NK-92 treated with Interleukin-12 subunit alpha and Interleukin-12 subunit beta, amount 100 ng/mL, for 24 hours (cell line): ENCODE data around the gene HLA-DMB.

Experiments
- DNase-seq: peaks from one replicate; lab custom pipeline; 2025; lab: John Stamatoyannopoulos, UW

The HLA-DMB gene

DNA sequence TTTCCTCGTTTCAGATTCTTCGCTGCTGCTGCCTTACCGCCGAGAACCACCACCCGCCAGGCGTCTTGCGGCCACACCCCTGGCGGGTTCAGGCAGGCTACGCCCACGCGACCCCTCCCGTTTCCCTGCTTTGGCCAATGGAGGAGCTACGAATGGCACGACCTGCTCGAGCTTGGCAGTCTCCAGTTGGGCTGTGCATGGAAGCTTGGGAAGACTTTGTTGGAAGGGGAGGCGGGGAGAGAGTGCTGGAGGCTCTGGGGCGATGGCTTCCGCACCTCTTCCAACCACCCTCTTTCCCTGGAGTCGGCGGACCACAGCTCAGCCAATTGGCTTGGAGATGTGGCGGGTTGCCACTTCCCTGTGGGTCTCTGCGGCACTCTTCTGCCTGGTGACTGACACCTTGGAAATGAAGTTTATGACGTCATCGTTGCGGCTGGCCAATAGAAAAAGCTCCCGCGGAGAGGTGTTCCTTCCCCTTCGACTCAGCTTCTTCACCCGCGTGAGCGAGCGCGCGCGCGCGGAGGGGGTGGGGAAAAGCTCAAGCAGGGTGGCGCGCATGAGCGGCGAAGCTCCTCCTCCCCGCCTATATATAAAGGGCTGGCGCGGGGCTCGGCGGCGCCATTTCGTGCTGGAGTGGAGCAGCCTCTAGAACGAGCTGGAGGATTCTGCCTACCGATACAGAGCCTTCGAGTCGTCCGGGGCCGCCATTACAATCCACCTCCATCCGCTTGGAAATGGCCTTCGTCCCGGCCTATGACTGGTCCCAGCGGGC is 30.9 kb upstream of the HLA-DMB start:
- DNase-seq: peak; percentile 99

DNA sequence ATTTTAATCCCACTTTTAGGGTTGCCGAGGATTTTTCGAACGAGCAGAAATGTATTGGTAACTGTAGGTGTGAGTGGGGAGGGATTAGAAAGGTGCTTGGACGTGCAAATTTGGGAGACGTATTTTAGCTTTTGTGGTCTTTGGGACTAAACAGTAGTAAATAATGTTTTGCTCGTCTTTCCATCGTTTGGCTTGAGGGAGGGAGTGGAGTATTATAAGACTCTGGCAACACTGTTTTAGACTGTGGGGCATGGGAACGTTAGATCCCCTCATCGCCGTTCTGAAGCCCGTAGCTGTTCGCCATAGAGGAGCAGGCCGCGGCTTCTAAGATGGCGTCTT is 30.4 kb upstream of the HLA-DMB start:
- DNase-seq: no peak

DNA sequence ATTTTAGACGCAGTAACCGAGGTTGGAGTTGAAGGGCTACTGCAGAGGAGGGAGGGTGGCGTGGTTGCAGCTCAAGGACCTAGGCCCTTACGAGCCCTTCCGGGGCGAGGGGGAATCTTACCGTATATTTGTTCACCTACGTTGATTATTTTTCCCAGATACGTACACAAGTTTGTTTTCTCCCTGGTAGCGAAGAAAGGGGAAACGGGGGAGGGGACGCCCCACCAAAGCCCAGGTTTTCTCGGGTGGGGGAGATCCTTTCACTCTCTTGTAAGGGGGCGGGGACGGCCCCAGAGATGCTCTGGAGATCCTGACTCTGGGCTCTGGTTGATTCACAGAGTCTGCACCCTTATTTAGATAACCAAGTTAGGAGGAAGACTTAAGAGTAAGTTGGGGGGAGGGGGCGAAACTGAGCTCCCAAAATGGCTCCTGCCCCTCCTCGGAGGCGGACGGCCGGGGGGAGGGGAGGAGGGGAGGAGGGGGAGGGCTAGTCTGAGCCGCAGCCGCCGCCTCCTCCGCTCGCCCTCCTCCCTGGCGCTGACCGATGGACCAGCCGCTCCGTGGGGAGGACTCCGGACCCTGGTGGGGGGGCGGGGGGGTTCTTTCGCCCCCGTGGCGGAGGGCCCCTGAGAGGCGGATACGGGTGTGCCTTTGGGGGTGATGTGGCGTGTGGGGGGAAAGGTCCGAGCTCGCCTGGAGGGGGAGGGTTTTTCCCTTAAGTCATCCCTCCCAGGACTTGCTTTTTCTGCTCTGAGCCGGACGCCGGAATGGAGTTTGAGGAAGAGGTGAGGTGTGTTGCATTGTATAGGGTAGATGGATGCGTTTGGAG is 29.8 kb upstream of the HLA-DMB start:
- DNase-seq: peak; percentile 86

DNA sequence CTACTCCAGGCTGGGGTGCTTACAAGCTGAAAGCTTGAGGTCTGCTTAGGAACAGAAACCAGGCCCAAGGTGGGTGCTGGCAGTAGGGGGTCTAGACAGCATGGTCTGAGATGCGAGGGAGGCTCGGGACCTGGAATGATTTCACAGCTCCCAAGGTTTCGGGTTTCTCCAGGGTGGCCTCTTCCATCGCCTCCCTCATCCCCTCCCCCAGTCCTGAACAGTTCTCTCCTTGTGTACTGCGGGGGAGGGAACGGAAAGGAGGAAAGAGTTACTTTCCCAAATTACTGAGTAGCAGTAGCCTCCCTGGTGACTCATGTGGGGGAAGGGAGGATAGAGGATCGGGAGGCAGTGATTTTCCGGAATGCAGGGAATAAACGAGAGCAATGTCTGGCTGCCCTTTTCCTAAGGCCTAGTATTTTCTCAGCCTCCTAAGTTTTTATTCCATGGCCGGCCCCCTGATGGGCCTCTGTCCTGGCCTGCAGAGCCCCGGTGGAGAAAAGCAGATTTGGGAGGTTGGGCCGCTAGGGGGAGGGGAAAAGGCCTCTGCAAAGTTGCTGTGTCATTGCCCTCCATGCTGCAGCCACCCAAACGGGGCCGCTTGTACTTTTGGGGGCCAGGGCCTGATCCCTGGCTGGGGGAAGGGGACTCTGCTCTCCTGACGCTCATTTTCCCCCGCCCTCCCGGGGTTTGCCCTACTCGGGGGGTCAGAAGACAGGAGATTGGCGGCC is 29.0 kb upstream of the HLA-DMB start:
- peak; percentile 77 for DNase-seq

DNA sequence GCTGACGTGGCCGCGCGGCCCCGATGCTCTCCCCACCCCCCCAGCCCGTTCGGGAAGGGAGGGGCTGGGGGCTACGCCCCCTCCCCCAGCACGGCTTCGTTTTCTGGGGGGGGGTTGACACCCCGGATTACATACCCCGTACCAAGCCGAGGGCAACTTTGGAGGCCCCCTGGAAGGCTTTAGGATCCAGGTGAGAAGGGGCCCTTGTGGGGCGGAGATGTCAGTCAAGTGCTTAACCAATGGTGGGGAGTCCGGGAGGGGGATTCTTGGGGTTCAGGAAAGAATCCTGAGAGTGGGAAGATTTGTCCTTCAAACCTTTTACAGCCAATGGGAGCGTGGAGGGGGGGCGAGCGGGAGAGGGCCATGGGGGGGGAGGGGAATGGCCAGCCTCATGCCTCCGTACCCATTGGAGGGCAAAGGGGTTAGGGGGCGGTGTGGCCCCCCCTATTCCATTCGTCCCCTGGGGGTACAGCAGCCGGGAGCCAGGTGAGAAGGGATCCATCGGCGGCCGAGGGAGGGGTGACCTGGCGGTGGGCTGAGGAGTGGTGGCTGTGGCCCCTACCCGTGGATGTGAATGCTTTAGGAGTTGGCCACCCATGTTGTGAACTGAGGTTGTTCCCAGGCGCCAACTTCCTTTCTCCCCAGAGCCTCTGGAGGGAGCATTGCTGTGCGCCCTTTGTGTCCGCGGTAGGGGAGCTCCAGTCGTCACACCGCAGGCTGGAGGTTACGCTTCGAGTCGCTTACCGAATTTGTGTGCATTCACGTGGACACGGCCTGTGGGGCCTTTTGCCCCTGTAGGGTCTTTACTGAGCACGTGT is 28.2 kb upstream of the HLA-DMB start:
- DNase-seq: peak; percentile 76

DNA sequence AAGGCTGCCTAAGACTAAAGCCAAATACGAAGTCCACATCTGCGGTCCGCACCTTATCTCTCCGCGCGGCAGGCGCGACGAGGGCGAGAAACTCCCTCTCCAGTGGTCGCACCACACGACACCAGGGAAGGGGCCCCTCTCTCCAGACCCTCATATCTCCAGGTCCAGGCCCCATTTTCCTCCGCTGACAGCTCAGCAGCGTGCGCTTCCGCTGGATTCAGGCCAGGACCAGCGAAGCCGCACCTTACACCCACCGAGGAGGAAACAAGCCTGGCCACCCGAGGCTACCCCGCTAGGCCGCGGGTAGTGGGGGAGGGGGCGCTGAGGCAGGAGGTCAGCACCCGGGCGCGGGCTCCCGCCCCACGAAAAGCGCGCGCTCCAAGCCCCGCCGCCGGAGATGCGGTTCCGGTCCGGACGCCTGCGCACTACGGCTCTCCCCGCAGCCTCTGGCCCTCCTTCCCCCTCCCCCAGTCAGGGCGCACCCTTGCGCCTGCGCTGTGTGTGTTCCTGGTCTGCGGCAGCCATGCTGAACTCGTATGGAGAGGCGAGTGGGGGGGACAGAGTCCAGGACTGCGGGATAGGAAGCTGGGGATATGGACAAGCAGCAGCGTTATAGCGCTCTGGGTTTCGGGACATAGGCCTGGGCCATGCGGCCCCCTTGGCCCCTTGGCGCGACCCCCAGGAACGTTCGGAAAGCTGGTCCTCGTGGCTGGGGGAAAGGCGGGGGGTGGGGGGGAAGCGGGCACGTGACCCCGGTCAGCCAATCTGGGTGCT is 27.5 kb upstream of the HLA-DMB start, which contains the start of gene BRD2:
Gene BRD2 (plus strand): TSS at position 502 of the 774 bp plus-strand sequence. CDS start 4,305 bp downstream, outside the sequence.
- peak; percentile 98 for DNase-seq

DNA sequence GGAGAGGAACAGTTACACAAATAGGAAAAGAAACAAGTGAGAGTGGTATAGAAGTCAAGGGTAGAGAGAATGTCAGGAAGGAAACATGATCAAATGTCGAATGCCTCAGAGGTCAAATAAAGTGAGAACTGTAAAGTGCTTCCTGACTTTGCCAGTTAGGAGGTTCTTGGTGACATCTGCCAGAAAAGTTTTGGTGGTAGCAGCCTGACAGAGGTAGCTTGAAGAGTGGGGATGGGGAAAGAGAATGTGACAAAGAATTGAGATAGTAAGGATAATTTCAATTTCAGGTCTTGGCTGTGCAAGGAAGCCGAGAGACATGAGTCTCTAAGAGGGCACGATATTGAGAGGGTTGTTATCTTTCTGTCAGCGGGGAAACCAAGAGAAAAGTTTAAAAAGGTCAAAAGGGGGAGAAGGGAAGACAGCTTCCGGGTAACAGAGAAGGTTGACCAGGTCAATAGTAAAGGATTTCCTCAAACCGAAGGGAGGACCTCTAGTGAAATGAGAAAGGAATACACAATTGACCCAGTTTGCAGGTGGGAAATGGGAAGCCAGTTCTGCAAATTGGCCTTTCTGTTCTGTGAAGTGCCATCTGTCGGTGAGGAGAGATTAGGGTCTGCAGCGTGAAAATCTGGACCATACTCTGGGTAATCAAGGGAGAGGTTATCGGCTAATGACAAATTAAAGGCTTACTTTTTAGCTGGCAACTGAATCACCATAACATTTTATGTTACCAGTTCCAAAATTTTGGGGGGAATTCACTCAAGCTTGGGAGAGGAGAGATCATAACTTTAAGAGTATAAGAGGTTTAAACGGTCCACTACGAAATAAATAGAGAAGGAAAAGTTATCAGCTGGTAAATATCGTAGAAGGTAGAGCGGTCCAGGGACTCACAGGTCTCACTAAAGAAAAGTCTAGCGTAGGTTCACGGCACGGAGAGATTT is 26.6 kb upstream of the HLA-DMB start:
- DNase-seq: peak; percentile 32

DNA sequence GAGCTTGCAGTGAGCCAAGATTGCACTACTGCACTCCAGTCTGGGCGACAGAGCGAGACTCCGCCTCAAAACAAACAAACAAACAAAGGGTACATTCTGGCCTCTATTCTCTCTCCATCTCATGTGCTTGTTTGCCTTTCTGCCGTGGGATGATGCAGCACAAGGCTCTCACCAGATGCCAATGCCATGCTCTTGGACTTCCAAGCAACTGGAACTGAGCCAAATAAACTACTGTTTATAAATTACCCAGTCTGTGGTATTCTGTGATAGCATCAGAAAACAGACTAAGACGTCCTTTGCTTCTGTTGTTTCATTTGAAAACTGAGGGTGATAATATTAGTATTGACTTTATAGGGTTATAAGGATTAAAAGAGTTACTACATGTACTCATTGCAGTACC is 23.9 kb upstream of the HLA-DMB start:
- DNase-seq: no peak

DNA sequence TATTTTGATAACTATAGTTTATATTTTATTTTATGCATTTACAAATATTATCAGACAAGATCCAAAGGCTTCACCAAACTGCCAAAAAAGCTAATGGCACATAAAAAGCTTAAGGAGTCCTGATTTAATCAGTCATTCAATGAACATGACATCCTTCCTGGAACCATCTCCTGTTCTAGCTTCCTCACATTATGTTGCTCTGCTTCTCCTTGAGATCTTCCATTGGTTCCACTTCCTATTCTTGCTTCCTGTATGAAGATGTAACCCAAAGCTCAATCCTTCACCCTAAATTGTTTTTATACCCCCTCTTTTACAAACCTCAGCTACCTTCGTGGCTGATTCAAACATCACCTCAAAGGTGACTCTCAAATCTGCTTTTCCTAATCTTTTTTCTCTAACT is 23.0 kb upstream of the HLA-DMB start:
- no peak for DNase-seq

DNA sequence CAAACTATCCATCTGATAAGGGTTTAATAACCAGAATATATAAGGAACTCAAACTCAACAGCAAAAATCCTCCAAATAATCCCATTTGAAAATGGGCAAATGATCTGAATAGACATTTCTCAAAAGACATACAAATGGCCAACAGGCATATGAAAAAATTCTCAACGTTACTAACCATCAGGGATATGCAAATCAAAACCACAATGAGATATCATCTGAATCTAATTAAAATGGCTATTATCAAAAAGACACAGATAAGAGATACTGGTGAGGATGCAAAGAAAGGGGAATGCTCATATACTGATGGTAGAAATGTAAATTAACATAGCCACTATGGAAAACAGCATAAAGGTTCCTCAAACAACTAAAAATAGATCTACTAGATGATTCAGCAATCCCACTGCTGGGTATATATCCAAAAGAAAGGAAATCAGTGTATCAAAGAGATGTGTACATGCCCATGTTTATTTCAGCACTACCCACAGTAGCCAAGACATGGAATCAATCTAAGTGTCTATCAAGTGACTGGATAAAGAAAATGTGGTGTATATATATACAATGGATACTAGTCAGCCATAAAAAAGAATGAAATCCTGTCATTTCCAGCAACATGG is 21.5 kb upstream of the HLA-DMB start:
- DNase-seq: no peak

DNA sequence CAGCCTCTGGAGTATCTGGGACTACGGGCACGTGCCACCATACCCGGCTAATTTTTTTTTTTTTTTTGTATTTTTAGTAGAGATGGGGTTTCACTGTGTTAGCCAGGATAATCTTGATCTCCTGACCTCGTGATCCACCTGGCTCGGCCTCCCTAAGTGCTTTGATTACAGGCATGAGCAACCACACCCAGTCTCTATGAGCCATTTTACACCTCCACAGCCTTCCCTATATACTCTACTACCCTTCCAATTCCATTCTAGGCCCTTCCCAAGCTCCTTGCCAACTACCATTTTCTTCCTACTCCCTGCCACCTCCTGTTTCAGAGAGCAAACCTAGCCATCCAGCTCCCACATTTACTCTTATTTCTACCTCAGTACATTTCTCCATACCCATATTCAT is 19.7 kb upstream of the HLA-DMB start:
- DNase-seq: no peak

DNA sequence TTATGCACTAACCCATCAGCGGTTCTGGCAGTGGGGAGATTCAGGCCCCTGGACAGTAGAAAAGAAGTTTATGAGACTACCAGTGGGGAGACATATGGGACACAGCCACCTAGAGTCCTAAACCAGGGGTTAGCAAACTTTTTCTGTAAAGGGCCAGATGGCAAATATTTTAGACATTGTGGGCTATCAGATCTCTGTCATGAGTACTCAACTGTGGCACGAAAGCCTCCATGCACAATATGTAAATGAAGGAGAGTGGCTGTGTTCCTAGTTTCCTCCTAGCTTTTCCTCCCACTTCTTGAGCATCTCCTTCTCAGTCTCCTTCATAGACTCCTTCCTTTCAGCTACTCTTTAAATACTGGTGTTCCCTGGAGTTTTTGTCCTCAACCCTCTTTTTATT is 15.3 kb upstream of the HLA-DMB start:
- no peak for DNase-seq

DNA sequence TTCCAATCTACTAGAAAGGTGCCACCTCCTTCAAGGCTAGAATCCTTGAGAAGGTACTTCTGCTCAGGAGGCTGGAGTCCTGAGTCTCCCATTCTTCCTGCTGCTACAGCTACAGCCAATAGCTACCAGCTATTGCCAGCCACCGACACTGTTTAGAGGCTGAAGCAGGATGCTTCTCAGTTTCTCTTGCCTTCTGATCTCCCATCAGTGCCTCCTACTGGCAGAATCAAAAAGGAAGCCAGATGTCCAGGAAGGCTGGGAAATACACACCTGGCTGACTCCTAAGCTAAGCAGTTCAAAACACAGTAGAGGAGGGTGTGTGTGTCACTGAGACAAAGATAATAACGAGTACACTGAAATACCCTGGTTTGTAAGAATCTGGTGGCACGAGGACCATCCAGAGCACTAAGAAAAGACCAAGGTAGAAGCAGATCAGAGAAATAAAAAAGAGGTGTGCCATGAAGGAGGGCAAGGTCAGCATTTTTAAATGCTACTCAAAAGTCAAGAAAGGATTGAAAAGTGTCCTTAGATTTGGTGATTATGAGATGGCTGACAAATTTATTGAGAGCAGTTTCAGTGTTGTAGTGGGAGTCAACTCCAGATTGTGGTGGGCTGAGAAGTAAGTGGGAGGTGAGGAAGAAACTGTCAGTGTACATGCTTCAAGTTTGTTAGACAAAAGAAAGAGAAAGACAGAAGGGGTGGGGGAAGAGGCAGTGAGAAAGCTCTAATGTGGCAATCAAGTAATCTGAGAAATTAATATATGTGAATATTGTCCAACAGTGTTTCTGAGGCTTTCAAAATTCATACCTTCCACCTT is 14.4 kb upstream of the HLA-DMB start:
- no peak for DNase-seq

DNA sequence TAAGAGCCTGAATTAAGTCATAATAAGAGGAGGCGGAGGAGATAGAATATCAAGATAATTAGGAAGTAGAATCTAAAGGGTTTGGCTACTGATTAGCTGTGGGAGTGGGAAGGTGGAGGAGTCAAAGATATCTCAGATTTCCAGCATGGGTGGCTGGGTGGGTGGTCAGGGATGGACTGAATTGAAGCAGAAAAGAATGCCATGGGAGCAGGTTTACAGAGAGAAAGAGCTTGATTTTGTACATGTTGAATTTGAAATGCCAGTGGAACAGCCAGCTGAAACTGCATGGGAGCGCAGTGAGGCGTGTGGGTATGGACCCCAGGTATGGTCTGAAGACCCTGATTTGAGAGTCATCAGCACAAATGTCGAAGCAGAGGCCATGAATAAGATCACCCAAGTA is 13.4 kb upstream of the HLA-DMB start:
- DNase-seq: no peak

DNA sequence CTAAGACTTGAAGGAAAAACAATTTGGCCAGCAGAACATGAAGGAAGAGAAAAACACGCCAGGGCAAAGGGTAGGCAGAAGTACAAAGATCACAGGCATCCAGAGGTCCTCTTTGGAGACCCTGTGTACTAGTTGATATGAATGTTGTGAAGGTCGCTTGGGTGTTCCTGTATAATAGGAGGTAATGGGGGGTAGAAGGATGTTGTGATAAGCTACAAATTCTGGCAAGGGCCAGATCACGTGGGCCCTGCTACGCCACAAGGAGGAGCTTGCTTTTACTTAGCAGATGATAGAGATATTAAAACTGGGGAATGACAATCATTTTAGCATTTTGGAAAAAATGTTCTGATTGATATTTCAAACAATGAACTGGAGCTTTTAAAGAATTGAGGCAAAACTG is 12.9 kb upstream of the HLA-DMB start:
- DNase-seq: no peak

DNA sequence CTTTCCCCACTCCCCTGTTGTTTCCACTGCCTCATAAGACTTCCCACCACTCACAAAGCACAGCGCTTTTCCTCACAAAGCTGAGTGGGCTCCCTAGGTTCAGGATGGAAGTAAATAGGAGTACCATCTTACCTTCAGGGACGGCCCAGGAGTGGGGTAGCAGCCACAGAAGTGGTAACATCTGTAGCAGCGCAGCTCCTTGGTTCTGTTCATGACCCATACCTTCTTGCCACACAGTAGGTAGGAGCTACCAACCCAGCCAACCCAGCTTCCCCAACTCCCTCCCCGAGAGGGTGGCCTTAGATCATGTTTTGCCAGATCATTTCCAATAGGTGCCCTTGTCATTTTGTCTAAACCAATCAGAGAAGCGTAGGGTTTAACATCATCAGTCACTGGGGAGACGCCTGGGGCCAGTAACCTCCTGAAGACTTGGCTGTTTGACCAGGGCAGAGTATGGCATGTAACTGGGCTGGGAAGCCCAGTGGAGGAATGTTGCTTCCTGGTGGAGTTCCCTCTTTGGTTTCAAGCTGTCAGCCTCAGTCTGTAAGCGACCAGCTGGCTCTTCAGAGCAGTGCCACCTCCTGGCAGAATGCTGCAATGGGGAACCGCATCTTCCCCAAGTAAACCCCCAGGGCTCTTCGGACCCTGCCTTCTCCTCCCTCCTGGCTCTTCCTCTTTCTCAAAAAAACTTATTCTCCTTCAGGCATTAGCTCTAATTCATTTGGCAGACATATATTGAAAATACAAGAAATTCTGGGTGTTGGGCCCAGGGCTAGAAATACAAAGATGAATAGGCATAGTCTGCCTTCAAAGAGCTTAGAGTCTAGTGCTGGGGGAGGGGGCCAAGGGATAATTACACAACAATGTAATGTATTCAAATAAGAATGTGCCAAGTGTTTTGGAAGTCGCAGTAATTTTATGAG is 12.2 kb upstream of the HLA-DMB start, which contains the start of gene HLA-DMA:
Gene HLA-DMA (minus strand): TSS at position 281 of the 923 bp plus-strand sequence. CDS start 61 bp downstream, at position 220.
- peak; percentile 33 for DNase-seq

DNA sequence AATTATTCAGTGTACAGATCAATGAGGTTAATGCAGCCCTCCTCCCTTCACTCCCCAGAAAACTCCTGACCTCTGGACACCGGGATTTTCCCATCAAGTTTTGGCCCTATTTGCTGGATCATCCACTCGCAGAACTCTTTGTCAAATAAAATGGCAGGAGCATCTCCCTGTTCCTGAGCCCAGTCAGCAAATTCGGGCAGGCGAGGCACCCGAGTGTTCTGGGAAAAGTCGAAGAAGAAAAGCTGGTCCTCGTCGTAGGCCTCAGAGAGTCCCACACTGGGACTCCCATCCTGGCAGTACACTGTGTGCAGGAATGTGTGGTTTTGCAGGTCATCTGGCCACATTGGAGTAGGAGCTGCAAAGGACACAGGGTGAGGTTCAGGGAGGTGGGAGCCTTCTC is 9.6 kb upstream of the HLA-DMB start:
- no peak for DNase-seq
